CD4-positive, CD25-positive, alpha-beta regulatory T cell (primary cell): ENCODE results near the gene BLNK. TPM values are rescaled to one million over a fixed set of nuclear protein-coding genes. Genes with fewer than 3 reads are reported as not detected.

Experiments
- ATAC-seq, 2 donors: fragments of 150-1000 bp; cut with Tn5 transposase; one replicate each; pipeline ENCODE4 v1.10.0; 2021; ENCODE audit warnings: low read depth in 2 of 2, moderate number of reproducible peaks in 2 of 2, moderate library complexity in 1 of 2
- DNase-seq, 3 donors: peaks; one replicate each; pipeline versions ENCODE4 v3.0.0 to v3.0.0-alpha.2; 2012 to 2022; ENCODE audit warnings: mixed read lengths in 1 of 3
- H3K27ac ChIP-seq: one replicate; pipeline ENCODE4 v1.7.0; 2013; ENCODE audit warnings: mild to moderate bottlenecking, low read length; ENCODE audit not compliant: insufficient read depth, poor library complexity, severe bottlenecking
- H3K27me3 ChIP-seq: one replicate; pipeline ENCODE4 v1.7.0; 2013; ENCODE audit warnings: low read length; ENCODE audit not compliant: control insufficient read depth, insufficient read depth
- H3K36me3 ChIP-seq: one replicate; pipeline ENCODE4 v1.7.0; 2013; ENCODE audit warnings: mild to moderate bottlenecking, low read length, moderate library complexity; ENCODE audit not compliant: control insufficient read depth, insufficient read depth
- H3K4me1 ChIP-seq: 2 replicates; pipeline ENCODE4 v1.7.0; 2013; ENCODE audit warnings: mild to moderate bottlenecking, low read length; ENCODE audit not compliant: insufficient read depth, control insufficient read depth, poor library complexity, severe bottlenecking
- H3K4me3 ChIP-seq: one replicate; pipeline ENCODE4 v1.7.0; 2013; ENCODE audit warnings: low read depth, mild to moderate bottlenecking, low read length, moderate library complexity
- H3K9me3 ChIP-seq, 2 experiments: 1 replicate in 1 of 2; 2 replicates in 1 of 2; pipeline ENCODE4 v1.7.0; 2013; ENCODE audit warnings: low read length in 2 of 2, mild to moderate bottlenecking in 1 of 2, moderate library complexity in 1 of 2; ENCODE audit not compliant: control insufficient read depth in 2 of 2
- H3K27ac Mint-ChIP-seq, 3 donors: one replicate each; pipeline ENCODE4 v1.8.0; 2020 to 2022; ENCODE audit warnings: mild to moderate bottlenecking in 3 of 3, mixed read lengths in 3 of 3, moderate library complexity in 2 of 3
- H3K27me3 Mint-ChIP-seq: one replicate; pipeline ENCODE4 v1.8.0; 2022; ENCODE audit warnings: mild to moderate bottlenecking, mixed read lengths
- H3K36me3 Mint-ChIP-seq: one replicate; pipeline ENCODE4 v1.8.0; 2020; ENCODE audit warnings: mixed read lengths
- H3K4me1 Mint-ChIP-seq, 4 donors: one replicate each; pipeline ENCODE4 v1.8.0; 2020 to 2022; ENCODE audit warnings: mixed read lengths in 4 of 4, mild to moderate bottlenecking in 1 of 4
- H3K4me3 Mint-ChIP-seq, 4 donors: one replicate each; pipeline ENCODE4 v1.8.0; 2020 to 2022; ENCODE audit warnings: mild to moderate bottlenecking in 4 of 4, mixed read lengths in 4 of 4, moderate library complexity in 3 of 4
- H3K9me3 Mint-ChIP-seq, 7 donors: one replicate each; pipeline ENCODE4 v1.8.0; 2020 to 2022; ENCODE audit warnings: mixed read lengths in 7 of 7, mild to moderate bottlenecking in 3 of 7, moderate library complexity in 2 of 7
- polyA plus RNA-seq, 4 donors: library from polyadenylated mRNA; unstranded; fragments of 300-500 nt; fragmentation: Illumina TruSeq; gene quantifications; one replicate each; pipeline ENCODE4 v1.2.3, GENCODE V29; 2021
- total RNA-seq: library from RNA; stranded (reverse); gene quantifications from one replicate; pipeline ENCODE4 v1.2.3, GENCODE V29; 2022

The BLNK gene
- total and polyA plus RNA-seq, 5 donors from 2014 or later: 0.15 to 0.35 TPM; not detected in 3

DNA sequence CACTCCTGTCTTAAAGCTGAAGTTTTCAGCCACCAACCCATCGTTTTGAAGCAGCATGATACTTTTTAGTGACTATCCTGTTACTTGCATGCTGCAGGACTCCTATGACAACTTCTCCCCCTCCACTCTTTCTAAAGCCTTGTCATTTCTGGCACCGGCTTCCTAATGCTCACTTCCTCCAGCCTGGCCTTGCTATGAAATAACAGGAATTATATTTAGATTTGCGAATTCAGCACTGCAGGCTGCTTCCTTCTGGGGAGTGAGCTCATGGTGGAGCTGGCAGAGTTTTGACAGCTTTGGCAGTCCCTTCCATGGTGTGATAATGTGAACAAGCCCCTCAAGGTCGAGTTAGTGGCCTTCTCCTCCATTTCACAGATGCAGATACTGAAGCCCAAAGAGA is 13.4 kb downstream of the BLNK start:
- no peak for DNase-seq
- Mint-ChIP-seq H3K27me3 (peaks cover 10% of the 10 kb centered on the region), H3K4me3 (no peak overlapping the region), H3K27ac (peak overlapping the region in 1 of 3 donors; percentile 26), H3K9me3 (peaks cover 0 to 2% (median 0%) of the 10 kb centered on the region in 7 donors), H3K4me1 (no peaks in the 10 kb centered on the region), H3K36me3 (no peaks in the 10 kb centered on the region)
- ATAC-seq: no peak
- no peaks in the 10 kb centered on the region for H3K36me3 ChIP-seq
- no peaks in the 10 kb centered on the region for H3K4me1 ChIP-seq
- no peaks in the 10 kb centered on the region for H3K9me3 ChIP-seq
- H3K27me3 ChIP-seq: peaks cover 5% of the 10 kb centered on the region
- no peak overlapping the region for H3K4me3 ChIP-seq
- no peak overlapping the region for H3K27ac ChIP-seq

DNA sequence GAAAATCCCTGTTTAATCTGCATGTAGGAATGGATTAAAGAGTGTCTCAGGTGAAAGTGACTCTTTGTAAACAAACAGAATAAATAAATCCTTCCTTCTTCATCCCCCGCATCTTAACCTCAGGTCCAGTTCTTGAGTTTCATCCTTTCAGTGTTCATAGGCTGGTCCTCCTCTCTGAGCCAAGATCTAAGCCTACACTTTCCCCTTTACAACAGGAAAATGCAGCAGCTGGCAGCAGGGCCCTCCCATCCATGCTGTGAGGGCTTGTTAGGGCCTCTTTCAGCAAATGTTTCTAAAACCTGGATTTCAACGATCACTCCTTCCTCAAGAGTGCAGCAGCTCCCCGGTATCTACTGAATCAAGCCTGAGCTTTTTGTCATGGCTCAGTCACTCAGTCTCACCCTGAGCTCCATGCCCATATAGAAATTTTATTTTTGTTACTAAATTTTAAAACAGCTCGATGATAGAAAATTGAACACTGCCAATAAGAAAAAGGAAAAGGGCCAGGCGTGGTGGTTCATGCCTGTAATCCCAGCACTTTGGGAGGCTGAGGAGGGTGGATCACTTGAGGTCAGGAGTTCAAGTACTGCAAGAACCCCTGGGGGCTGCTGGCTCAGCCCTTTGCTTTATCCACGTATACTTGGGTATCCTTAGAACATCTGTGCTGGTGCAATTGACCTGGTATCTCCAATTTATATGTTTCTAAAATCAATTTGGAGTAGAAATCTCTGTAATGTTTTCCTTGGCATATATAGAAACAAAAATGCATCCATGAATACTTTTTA is 15.6 kb downstream of the BLNK start:
- peaks cover 0 to 2% (median 0%) of the 10 kb centered on the region in 7 donors for H3K9me3 Mint-ChIP-seq
- peaks cover 3% of the 10 kb centered on the region for H3K27me3 ChIP-seq
- H3K4me3 ChIP-seq: no peak overlapping the region
- H3K36me3 Mint-ChIP-seq: no peaks in the 10 kb centered on the region
- no peak for DNase-seq
- no peaks in the 10 kb centered on the region for H3K4me1 Mint-ChIP-seq
- no peaks in the 10 kb centered on the region for H3K9me3 ChIP-seq
- no peak overlapping the region for H3K27ac Mint-ChIP-seq
- no peaks in the 10 kb centered on the region for H3K36me3 ChIP-seq
- no peaks in the 10 kb centered on the region for H3K4me1 ChIP-seq
- no peak overlapping the region for H3K4me3 Mint-ChIP-seq
- peaks cover 6% of the 10 kb centered on the region for H3K27me3 Mint-ChIP-seq
- H3K27ac ChIP-seq: no peak overlapping the region
- no peak for ATAC-seq

DNA sequence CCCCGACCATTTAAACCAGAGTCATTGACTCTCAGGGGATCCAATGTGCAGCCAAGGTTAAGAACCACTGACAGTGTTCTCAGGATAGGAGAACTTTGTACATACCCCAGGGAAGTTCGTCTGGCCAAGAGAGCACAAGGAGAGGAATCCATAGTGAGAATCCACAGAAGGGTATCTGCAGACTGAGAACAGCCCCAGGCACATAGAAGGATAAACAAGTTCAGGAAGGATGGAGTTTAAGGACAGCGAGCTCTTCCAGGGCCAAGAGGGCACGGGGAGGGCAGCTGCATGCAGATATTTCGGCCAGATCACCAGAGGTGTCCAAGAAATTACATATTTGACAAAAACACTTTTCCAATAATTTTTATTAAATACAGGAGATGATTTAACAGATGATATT is 16.4 kb downstream of the BLNK start:
- H3K4me1 ChIP-seq: no peaks in the 10 kb centered on the region
- H3K27me3 ChIP-seq: peaks cover 7% of the 10 kb centered on the region
- Mint-ChIP-seq H3K9me3 (peaks cover 0 to 2% (median 0%) of the 10 kb centered on the region in 7 donors), H3K36me3 (no peaks in the 10 kb centered on the region), H3K4me3 (no peak overlapping the region), H3K27me3 (peaks cover 9% of the 10 kb centered on the region), H3K27ac (no peak overlapping the region), H3K4me1 (no peaks in the 10 kb centered on the region)
- DNase-seq (no peak), ATAC-seq (no peak)
- H3K4me3 ChIP-seq: no peak overlapping the region
- no peaks in the 10 kb centered on the region for H3K36me3 ChIP-seq
- no peak overlapping the region for H3K27ac ChIP-seq
- no peaks in the 10 kb centered on the region for H3K9me3 ChIP-seq

DNA sequence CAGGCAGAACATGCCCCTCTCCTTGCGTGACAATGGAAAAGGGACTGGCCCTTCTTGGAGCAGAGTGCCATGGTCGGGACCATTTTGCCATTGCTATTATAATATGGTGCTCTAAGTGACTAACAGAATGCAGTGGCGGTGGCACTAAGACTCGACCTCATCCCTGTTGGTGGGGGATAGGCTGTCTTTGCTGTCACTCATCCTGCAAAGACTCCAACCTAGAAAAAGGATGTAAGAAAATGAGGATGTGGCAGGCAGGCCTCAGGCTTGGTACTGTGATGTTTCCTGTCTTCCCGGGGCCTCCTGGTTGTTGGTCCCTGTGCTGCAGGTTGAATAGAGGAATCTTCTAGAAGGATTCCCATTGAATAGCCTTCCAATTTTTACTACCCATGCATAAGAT is 18.6 kb downstream of the BLNK start:
- Histone ChIP-seq H3K27me3 (peaks cover 14% of the 10 kb centered on the region), H3K36me3 (no peaks in the 10 kb centered on the region), H3K4me3 (no peak overlapping the region), H3K9me3 (no peaks in the 10 kb centered on the region), H3K27ac (no peak overlapping the region), H3K4me1 (no peaks in the 10 kb centered on the region)
- H3K9me3 Mint-ChIP-seq: no peaks in the 10 kb centered on the region
- no peaks in the 10 kb centered on the region for H3K4me1 Mint-ChIP-seq
- H3K27ac Mint-ChIP-seq: no peak overlapping the region
- no peak for DNase-seq
- peaks cover 12% of the 10 kb centered on the region for H3K27me3 Mint-ChIP-seq
- H3K4me3 Mint-ChIP-seq: no peak overlapping the region
- no peak for ATAC-seq
- no peaks in the 10 kb centered on the region for H3K36me3 Mint-ChIP-seq

DNA sequence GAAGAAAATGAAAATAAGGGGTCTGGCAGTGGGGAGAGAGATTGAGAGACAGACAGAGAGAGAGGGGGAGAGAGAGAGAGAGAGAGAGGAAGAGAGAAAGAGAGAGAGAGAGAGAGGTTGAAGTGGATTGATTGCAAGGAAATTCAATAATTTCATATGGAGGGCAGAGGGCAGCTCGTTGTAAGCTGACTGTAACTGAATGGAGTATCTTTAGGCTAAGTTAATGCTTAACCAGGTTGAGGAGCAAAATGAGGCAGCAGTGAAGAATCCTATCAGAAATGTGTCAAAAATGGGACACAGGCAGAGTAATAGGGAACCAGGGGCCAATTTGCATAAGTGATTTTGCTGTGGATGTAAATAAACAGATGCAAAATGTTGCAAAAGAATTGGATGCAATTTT is 21.0 kb downstream of the BLNK start:
- ATAC-seq: no peak
- Mint-ChIP-seq H3K4me3 (no peak overlapping the region), H3K27ac (peak overlapping the region in 1 of 3 donors; percentile 70), H3K9me3 (no peaks in the 10 kb centered on the region), H3K36me3 (no peaks in the 10 kb centered on the region), H3K27me3 (peaks cover 19% of the 10 kb centered on the region), H3K4me1 (no peaks in the 10 kb centered on the region)
- H3K27me3 ChIP-seq: peaks cover 14% of the 10 kb centered on the region
- no peaks in the 10 kb centered on the region for H3K36me3 ChIP-seq
- no peak overlapping the region for H3K4me3 ChIP-seq
- no peak for DNase-seq
- H3K4me1 ChIP-seq: no peaks in the 10 kb centered on the region
- no peaks in the 10 kb centered on the region for H3K9me3 ChIP-seq
- no peak overlapping the region for H3K27ac ChIP-seq

DNA sequence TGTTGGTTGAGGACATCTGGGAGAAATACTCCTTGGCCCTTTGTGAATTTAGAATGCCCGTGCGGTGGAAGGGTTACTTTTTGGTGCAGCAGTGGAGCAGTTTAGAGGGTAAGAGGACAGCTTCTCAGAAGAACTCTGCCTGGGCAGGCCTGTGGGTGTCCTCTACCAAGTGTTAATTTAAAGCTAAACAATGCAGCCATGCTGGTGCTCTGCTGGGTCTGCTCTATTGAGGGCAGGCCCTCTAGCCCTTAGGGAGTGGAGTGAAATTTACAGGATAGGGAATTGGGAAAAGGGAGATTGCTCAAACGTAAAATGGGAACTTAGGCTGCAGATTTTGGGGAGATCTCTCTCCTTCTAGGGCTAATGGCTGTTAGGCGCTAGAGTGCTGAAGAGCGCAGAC is 22.1 kb downstream of the BLNK start:
- no peaks in the 10 kb centered on the region for H3K36me3 ChIP-seq

DNA sequence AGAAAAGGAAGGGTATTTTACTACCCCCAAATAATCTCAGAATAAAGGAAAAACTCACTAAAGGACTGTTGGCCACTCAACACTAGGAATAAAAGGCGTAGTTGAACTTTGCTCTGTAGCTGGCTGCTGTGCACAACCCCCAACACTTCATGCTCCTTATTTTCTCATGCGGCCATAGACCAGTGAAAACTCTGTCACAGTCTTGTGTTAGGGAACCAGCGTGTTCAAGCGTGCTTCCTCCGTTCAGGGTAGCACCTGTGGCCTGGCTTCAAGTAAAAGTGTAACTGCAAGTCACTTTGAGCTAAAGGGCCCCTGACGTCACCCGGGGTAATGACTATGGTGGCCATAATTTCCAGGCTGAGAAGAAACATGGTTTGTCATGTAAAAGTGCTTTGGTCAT is 27.0 kb downstream of the BLNK start:
- no peaks in the 10 kb centered on the region for H3K4me1 Mint-ChIP-seq
- no peaks in the 10 kb centered on the region for H3K36me3 ChIP-seq
- H3K27me3 ChIP-seq: peaks cover 8% of the 10 kb centered on the region
- H3K4me3 ChIP-seq: no peak overlapping the region
- no peaks in the 10 kb centered on the region for H3K9me3 ChIP-seq
- no peak overlapping the region for H3K27ac ChIP-seq
- no peak overlapping the region for H3K4me3 Mint-ChIP-seq
- H3K4me1 ChIP-seq: no peaks in the 10 kb centered on the region
- H3K36me3 Mint-ChIP-seq: no peaks in the 10 kb centered on the region
- peaks cover 30% of the 10 kb centered on the region for H3K27me3 Mint-ChIP-seq
- DNase-seq: no peak
- ATAC-seq: peak in 1 of 2 donors; percentile 14
- H3K27ac Mint-ChIP-seq: peak overlapping the region in 1 of 3 donors; percentile 43
- no peaks in the 10 kb centered on the region for H3K9me3 Mint-ChIP-seq

More for the DNA sequence above, 22.1 kb downstream of the BLNK start:
- no peak overlapping the region for H3K4me3 ChIP-seq
- DNase-seq (no peak), ATAC-seq (no peak)
- H3K9me3 Mint-ChIP-seq: no peaks in the 10 kb centered on the region
- H3K4me1 ChIP-seq: no peaks in the 10 kb centered on the region
- peaks cover 12% of the 10 kb centered on the region for H3K27me3 ChIP-seq
- no peak overlapping the region for H3K4me3 Mint-ChIP-seq
- no peak overlapping the region for H3K27ac Mint-ChIP-seq
- H3K27me3 Mint-ChIP-seq: peaks cover 19% of the 10 kb centered on the region
- no peaks in the 10 kb centered on the region for H3K4me1 Mint-ChIP-seq
- no peak overlapping the region for H3K27ac ChIP-seq
- no peaks in the 10 kb centered on the region for H3K9me3 ChIP-seq
- no peaks in the 10 kb centered on the region for H3K36me3 Mint-ChIP-seq

DNA sequence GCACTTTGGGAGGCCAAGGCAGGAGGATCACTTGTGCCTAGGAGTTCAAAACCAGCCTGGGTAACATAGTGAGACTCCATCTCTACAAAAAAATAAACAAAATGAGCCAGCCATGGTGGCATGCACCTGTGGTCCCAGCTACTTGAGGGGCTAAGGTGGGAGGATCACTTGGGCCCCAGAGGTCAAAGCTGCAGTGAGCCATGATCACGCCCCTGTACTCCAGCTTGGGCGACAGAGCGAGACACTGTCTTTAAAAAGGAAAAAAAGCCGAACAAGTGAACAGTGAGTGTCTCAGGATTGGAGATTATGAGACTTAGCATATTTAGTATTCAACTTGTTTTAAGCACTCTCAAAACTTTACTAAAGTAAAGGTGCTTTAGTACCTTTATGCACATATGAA is 28.1 kb downstream of the BLNK start:
- Histone ChIP-seq H3K27me3 (peaks cover 5% of the 10 kb centered on the region), H3K9me3 (no peaks in the 10 kb centered on the region), H3K36me3 (no peaks in the 10 kb centered on the region), H3K4me1 (no peaks in the 10 kb centered on the region), H3K27ac (no peak overlapping the region), H3K4me3 (no peak overlapping the region)
- Mint-ChIP-seq H3K27me3 (peaks cover 27% of the 10 kb centered on the region), H3K4me1 (no peaks in the 10 kb centered on the region), H3K9me3 (no peaks in the 10 kb centered on the region), H3K36me3 (no peaks in the 10 kb centered on the region), H3K27ac (no peak overlapping the region), H3K4me3 (no peak overlapping the region)
- DNase-seq (no peak), ATAC-seq (no peak)
